GM21367 (cell line): ENCODE data around the gene DLGAP1.

Experiments used
- ATAC-seq: cut with Tn5 transposase; IDR thresholded peaks from one replicate; pipeline ENCODE4 v1.9.1; 2021; ENCODE audit not compliant: unreplicated experiment

DLGAP1 gene

DNA sequence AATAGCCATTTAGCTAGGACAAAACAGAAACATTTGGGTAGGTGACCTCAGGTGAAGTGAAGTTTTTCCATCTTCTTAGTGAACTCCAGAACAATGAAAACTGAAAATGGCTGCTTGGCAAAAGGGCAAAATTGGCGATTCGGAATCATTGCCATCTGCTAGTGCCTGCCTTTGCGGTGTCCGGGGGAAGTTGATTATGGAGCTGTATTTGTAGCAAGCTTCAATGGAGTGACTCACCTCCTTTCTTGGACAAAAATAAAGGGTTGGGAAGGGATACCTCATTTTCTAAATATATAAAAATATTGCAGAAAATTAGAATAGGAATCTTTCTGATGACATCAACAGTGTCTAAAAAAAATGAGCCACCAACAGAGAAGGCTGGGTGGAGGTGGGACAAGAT, 544.6 kb downstream of the DLGAP1 start:
- ATAC-seq, result no peak

GRCh38 chr18:3907955-3908354, 547.2 kb downstream of the DLGAP1 start:
- no peak for ATAC-seq

- no peak for ATAC-seq
These were observed 548.9 kb downstream of the DLGAP1 start for GRCh38 chr18:3906116-3906750.

GRCh38 chr18:3903337-3903736, 551.8 kb downstream of the DLGAP1 start:
- ATAC-seq, result no peak

- ATAC-seq, result no peak
These were observed 552.4 kb downstream of the DLGAP1 start for GRCh38 chr18:3902676-3903075.

DNA sequence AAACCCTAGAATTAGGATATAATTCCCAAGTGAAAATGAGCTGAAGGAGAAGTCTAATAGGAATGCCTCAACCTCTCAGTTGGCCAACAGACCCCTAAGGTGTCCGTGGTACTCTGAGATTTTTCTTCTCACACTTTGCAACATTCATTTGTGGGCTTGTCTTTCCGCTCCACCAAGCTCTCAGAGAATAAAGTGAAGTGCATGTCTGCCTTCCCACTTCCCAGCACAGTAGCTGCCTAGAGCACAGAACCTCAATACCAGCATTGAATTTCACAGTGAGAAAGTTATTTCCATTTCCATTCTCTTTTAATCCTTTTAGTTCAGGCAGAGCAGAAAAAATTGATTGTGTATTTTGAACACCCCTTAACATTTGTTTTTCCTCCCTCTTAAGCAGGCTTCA, 553.3 kb downstream of the DLGAP1 start:
- no peak for ATAC-seq

DNA sequence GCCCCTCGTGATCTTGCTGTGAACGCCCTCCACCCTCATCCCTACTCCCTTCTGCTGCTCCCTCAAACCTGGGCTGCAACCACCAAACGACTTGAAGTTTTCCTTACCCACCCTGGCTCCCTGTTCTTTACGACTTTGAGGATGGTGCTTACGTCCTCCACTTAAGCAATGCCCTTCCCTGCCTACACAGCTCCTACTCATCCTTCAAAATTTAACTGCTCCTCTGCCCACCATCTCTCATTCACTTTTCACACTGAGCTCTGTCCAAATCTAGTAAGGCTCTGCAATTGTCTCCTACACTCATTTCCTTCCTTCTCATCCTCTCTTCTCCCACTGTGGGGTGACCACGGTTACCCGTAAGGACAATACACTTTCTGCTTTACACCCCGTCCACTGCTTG, 554.1 kb downstream of the DLGAP1 start:
- ATAC-seq, result no peak

DNA sequence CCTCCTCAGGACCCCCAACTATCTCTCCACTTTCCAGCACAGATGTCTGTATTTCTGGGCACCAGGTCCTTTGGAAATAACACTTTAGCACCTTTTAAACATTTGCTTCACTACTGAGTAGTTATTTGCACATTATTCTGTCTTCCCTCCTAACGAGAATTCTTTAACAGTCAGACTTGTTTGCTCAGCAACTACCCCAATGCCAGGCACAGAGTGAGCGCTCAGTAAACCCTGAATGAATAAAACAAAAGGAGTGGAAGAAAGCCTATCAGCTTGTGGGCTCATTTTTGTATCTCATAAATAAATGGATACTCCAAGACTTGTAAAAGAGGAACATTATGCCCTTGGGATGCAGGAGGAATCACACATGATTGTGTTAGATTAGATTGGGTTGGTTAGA, 554.8 kb downstream of the DLGAP1 start:
- ATAC-seq, result no peak

GRCh38 chr18:3898861-3899613, 556.1 kb downstream of the DLGAP1 start:
- ATAC-seq, result no peak

- no peak for ATAC-seq
These were observed 563.0 kb downstream of the DLGAP1 start for GRCh38 chr18:3892152-3892551.

DNA sequence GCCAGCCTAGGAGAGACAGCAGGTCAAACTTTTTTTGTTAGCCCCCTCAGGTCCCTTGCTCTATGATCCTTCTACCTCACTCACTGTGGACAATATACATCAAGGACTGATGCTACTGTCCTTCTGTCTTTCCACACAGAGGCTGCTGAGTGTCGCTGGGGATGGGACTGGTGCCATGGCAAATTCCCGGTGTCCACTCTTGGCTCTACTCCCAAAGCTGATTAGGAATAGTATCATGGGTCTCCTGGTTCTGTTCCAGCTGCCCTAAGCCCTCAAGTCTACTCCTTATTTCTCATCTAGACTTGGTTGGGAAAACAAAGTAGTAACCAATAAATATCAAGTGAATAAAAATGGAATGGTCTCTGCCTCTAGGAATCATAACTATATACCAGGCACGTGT, 563.9 kb downstream of the DLGAP1 start:
- no peak for ATAC-seq

DNA sequence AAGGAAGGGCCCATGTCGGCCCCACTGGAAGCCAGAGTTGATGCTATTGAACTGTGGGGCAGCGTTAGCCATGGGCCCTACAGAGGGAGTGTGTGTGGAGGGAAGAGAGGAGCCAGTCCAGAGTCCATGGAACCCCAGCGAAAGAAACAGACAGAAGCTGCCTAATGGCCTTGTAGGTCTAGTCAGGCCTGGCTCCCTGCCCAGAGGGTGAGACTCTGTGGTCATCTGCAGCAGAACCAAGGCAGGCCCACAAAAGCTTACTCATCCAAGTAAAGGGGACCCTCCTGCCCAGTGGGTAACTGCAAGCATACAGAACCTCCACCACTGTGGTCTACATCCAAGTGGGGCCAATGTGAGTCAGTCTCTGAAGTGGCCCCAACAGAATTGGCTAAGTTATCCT, 565.3 kb downstream of the DLGAP1 start:
- no peak for ATAC-seq

DNA sequence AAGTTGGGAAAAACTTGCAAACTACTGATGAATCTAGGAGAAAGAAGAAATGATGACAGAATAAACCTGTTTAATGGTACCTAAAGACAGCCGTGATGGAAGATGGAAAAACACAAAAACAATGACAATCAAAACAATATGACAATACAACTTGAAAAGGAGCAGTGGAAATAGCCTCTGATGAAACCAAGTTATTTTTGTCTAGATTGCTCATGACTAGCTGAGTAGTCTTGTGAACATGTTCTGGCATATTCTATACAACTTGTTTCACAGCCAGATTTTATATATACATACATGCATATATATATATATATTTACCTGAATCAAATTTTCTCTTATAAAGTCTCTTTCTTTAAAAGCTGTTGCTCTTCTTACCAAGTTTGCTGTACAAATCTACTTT, 566.0 kb downstream of the DLGAP1 start:
- no peak for ATAC-seq

GRCh38 chr18:3886575-3887322, 568.4 kb downstream of the DLGAP1 start:
- no peak for ATAC-seq

DNA sequence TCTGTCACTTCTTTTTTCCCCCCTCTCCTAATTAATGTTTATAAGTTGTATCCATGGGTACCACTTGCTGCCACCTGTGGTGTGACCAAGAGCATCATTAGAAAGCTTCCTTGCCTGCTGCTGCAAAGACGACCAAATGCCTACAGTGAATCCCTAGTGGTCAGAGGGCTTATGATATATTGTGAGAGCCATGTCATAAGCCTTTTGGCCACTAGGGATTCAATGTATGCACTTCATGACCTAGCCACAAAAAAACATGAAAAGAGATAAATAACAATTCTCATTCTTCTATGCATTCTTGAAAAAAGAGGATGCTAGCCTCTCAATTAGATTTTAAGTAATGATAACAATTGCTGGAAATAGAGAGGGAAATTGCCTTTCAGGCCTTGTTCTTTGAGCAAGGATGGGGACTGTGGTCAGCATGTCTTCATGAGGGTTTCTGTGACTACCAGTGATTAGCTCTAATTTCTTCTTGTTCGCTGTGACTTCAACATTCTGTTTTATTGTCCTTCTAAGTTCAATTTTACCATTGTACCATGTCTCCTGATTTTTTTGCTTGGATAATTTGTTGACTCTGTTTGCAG, 569.8 kb downstream of the DLGAP1 start:
- no peak for ATAC-seq

- no peak for ATAC-seq
These were observed 575.3 kb downstream of the DLGAP1 start for GRCh38 chr18:3879836-3880120.

DNA sequence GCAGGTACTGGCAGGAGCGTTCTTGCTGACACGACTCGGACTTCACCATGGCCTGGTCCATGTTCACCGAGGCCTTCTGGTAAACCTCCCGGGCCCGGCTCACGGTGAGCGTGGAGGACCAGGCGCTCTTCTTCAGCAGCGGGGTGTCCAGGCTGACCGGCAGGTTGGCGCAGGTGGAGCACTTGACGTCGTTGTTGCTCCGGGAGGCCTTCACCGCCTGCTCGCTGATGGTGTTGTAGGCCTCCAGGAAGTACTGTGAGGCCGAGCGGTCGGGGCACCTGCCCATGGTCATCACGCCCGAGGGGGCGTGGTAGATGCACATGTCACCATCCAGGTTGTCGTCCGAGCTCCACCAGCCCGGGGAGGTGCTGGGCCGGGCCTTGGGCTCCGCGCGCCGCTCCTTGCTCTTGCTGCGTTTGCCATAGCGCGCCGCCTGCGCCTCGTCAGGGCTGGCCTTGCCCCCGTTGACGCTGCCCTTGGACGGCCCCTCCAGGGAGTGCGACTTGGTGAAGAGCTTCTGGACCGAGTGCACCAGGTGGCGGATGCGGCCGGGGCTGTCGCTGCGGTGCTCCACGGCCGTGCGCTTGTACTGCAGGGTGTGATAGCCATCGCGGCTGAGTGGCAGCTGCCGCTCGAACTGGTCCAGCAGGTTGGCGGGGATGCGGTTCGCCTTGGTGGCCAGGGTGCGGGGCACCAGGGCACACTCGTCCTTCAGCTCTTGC, 575.8 kb downstream of the DLGAP1 start:
- ATAC-seq, result no peak

DNA sequence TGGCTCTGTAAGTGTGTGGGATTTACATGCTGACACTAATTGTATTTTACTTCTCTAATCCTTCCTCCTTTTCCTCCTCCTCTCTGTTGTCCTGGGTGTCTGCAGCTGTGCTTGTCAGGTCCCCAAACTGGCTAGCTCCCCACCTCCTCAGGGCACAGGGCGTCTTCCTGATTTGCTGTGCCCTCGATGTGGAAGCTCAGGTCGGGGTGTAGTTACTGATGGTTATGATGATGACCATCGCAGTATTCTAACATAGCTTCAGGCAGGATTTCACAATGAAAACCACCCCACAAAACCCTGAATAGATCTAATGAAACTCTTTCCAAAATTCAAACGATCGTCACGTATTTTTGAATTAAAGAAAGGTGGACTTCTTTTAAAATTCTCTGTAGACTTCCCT, 576.7 kb downstream of the DLGAP1 start:
- no peak for ATAC-seq

- ATAC-seq, result no peak
These were observed 577.4 kb downstream of the DLGAP1 start for GRCh38 chr18:3877678-3878077.

- no peak for ATAC-seq
These were observed 579.1 kb downstream of the DLGAP1 start for GRCh38 chr18:3875961-3876360.

DNA sequence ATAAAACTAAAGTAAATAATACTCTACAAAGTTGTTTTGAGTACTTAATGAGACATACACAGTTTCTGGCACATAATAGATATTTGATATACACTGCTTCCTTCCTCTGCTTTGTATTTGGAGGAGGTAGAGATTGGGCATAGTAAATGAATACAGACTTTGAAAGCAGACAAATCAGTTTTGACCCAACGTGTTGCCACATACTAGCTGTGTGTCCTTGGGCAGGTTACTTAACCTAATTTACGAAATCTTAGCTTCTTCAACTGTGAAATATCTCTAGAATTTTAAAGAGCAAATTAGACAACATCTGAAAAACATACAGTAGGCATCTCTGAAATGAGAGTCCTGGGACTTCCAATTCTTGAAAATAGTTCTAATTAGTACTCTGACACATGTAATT, 579.7 kb downstream of the DLGAP1 start:
- ATAC-seq, result no peak
